Spleen (tissue), 11 donors: Measurements from ENCODE around the gene DPYD. TPM values are rescaled to one million over a fixed set of nuclear protein-coding genes. Genes with fewer than 3 reads are reported as not detected.

Source experiments
- DNase-seq: peaks from one replicate; pipeline ENCODE4 v3.0.0-alpha.2; 2020
- H3K27ac ChIP-seq, 8 donors: fragments of 200-600 bp; sonication (generic) in 7 of 8; 1 replicate in 4 of 8; 2 replicates in 4 of 8; pipeline versions ENCODE4 v1.5.0 to v1.8.0; 2016 to 2021; ENCODE audit warnings: inconsistent platforms in 4 of 8, mild to moderate bottlenecking in 4 of 8, moderate library complexity in 1 of 8
- H3K27me3 ChIP-seq, 7 donors: fragments of 200-600 bp; sonication (generic) in 6 of 7; replicated peaks in 1 of 7; 1 replicate in 4 of 7; 2 replicates in 3 of 7; pipeline versions ENCODE4 v1.5.0 to v1.8.0; 2016 to 2021; ENCODE audit warnings: inconsistent platforms in 3 of 7, mild to moderate bottlenecking in 1 of 7
- H3K36me3 ChIP-seq, 6 donors: fragments of 200-600 bp; sonication (generic) in 5 of 6; 1 replicate in 4 of 6; 2 replicates in 2 of 6; pipeline versions ENCODE4 v1.5.0 to v1.8.0; 2016 to 2021; ENCODE audit warnings: inconsistent platforms in 2 of 6
- H3K4me1 ChIP-seq, 6 donors: fragments of 200-600 bp; sonication (generic) in 5 of 6; 1 replicate in 3 of 6; 2 replicates in 3 of 6; pipeline versions ENCODE4 v1.5.0 to v1.8.0; 2016 to 2021; ENCODE audit warnings: inconsistent platforms in 3 of 6
- H3K4me3 ChIP-seq, 8 donors: fragments of 200-600 bp; sonication (generic) in 7 of 8; 1 replicate in 4 of 8; 2 replicates in 4 of 8; pipeline versions ENCODE4 v1.5.0 to v1.8.0; 2016 to 2021; ENCODE audit warnings: inconsistent platforms in 4 of 8, mild to moderate bottlenecking in 4 of 8, moderate library complexity in 2 of 8
- H3K9me3 ChIP-seq, 8 donors: fragments of 200-600 bp; sonication (generic) in 7 of 8; 1 replicate in 4 of 8; 2 replicates in 4 of 8; pipeline versions ENCODE4 v1.5.0 to v1.8.0; 2016 to 2021; ENCODE audit warnings: inconsistent platforms in 4 of 8
- POLR2A ChIP-seq, 3 donors: fragments of 450-650 bp; IDR thresholded peaks; one replicate each; pipeline ENCODE4 v1.5.1; 2017; ENCODE audit warnings: antibody characterized with exemption in 3 of 3, mild to moderate bottlenecking in 1 of 3
- POLR2AphosphoS5 ChIP-seq, 3 donors: sonication (generic); formaldehyde crosslinking; IDR thresholded peaks; one replicate each; pipeline ENCODE4 v1.5.1; 2017; ENCODE audit warnings: antibody characterized with exemption in 3 of 3
- WGBS, 5 donors: extraction: QIAGEN DNeasy Blood & Tissue Kit in 3 of 5; methylation state at CpG; one replicate each; pipeline versions ENCODE4 v1.1.5 to v1.1.7; 2013 to 2018; 5-methylcytosine and 5-hydroxymethylcytosine counted together
- intact Hi-C: fragments of 100-400 bp; cut with DNase I; formaldehyde crosslinking; loops from one replicate; pipeline ENCODE4 v1.15.0; 2023; ENCODE audit warnings: low total_unique reads
- polyA plus RNA-seq, 3 donors: library from polyadenylated mRNA; stranded (reverse); fragments of 200-250 nt; gene quantifications; one replicate each; pipeline ENCODE4 v1.2.1, GENCODE V29; 2013
- total RNA-seq, 7 donors: library from RNA; depleted of rRNA in 3 of 7; stranded (reverse); fragments of >200 nt in 3 of 7; fragmentation: NEBNext Ultra II Directional in 4 of 7; extraction: Animal tissue kit (Norgen Biotek cat#: 25700) in 4 of 7; gene quantifications; one replicate each; pipeline versions ENCODE4 v1.1.0 to v1.2.1, GENCODE V29; 2016 to 2021
- TF ChIP-seq, protein P1 (sequence below), 11 experiments: fragments of 200-600 bp in 7 of 11; fragments of 450-650 bp in 4 of 11; sonication (generic) in 4 of 11; IDR thresholded peaks in 8 of 11; conservative IDR thresholded peaks in 3 of 11; 1 replicate in 7 of 11; 2 replicates in 4 of 11; pipeline versions ENCODE4 v1.4.0 to v1.8.0; 2016 to 2021; ENCODE audit warnings: antibody characterized with exemption in 11 of 11, inconsistent platforms in 4 of 11, mild to moderate bottlenecking in 1 of 11
- donor health status: healthy with polysubstance abuse.
- donor health status: DM: no; HTN: no; CAD: no; lungs with moderate emphysema.
- donor health status: DM: no; HTN: no; CAD: no.
- donor health status: Bipolar disorder and iron deficiency.
- donor health status: healthy.
- donor health status: DM: no; HTN: no; CAD: no.
- donor health status: DM: yes; HTN: yes; CAD: no.

Gene DPYD
- total and polyA plus RNA-seq, 10 donors: 7.3 to 114 (median 92.3) TPM

DNA sequence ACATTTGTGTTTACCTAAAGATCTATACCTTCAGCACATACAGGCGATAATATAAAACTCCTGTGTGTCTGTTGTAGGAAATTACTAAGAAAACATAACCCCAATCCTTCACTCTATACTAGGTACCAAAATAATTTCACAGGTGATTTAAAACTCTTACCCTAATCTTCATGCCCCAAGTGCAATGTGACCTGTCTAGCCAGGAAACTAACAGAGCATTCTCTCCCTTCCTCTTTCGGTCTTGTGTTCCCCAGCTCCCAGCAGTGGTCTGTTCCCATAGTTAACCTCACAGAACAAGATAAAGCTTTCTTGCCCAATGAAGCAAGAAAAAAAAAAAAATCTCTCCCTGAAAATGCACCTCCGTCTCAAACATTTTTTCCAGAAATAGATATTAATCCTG, 493.5 kb downstream of the DPYD start:
- H3K27me3 ChIP-seq: no peaks in the 10 kb centered on the region
- H3K9me3 ChIP-seq: no peaks in the 10 kb centered on the region
- H3K27ac ChIP-seq: no peak overlapping the region
- no peak overlapping the region for H3K4me3 ChIP-seq
- H3K36me3 ChIP-seq: no peaks in the 10 kb centered on the region
- intact Hi-C loops: no loop called here
- TF ChIP-seq POLR2AphosphoS5 (IDR thresholded peaks at IDR 0.05) (no peak), POLR2A (IDR thresholded peaks at IDR 0.05) (no peak)
- TF ChIP-seq, protein P1, sequence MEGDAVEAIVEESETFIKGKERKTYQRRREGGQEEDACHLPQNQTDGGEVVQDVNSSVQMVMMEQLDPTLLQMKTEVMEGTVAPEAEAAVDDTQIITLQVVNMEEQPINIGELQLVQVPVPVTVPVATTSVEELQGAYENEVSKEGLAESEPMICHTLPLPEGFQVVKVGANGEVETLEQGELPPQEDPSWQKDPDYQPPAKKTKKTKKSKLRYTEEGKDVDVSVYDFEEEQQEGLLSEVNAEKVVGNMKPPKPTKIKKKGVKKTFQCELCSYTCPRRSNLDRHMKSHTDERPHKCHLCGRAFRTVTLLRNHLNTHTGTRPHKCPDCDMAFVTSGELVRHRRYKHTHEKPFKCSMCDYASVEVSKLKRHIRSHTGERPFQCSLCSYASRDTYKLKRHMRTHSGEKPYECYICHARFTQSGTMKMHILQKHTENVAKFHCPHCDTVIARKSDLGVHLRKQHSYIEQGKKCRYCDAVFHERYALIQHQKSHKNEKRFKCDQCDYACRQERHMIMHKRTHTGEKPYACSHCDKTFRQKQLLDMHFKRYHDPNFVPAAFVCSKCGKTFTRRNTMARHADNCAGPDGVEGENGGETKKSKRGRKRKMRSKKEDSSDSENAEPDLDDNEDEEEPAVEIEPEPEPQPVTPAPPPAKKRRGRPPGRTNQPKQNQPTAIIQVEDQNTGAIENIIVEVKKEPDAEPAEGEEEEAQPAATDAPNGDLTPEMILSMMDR (IDR thresholded peaks at IDR 0.05 in 8 of 11, conservative IDR thresholded peaks at IDR 0.05 in 3 of 11): no peak
- no peak for DNase-seq
- H3K4me1 ChIP-seq: no peaks in the 10 kb centered on the region
- WGBS, 5 donors: 84 to 94% (median 90%) methylated on average over 3 of the region's 3 CpGs

- WGBS, 5 donors: 84 to 98% (median 91%) methylated on average over 1 of the region's 1 CpG
- Histone ChIP-seq H3K36me3 (no peaks in the 10 kb centered on the region), H3K27ac (no peak overlapping the region), H3K4me3 (no peak overlapping the region), H3K4me1 (no peaks in the 10 kb centered on the region), H3K27me3 (no peaks in the 10 kb centered on the region), H3K9me3 (no peaks in the 10 kb centered on the region)
- TF ChIP-seq POLR2A (IDR thresholded peaks at IDR 0.05) (no peak), POLR2AphosphoS5 (IDR thresholded peaks at IDR 0.05) (no peak)
- TF ChIP-seq, protein P1 (IDR thresholded peaks at IDR 0.05 in 8 of 11, conservative IDR thresholded peaks at IDR 0.05 in 3 of 11): no peak
- intact Hi-C loops: no loop called here
- no peak for DNase-seq
Observed at GRCh38 chr1:97424209-97424608, 496.6 kb downstream of the DPYD start.

DNA sequence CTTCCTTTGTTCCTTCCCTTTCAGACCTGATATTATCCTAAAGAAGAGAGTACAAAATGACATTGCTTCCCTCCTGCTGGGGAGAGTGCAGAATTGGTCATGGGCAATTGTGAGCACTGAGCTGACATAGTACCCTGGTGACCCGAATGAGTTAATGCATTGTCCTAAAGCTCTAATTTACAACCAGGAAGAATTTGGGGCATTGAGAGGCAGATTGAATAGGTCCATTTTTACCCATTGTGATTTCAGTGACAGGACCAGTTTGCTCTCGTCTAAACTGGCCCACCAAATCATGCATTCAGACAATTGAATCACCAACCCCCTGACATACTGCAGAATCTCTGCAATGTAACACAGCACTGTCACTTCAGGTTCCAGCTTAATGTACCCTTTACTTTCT, 497.4 kb downstream of the DPYD start:
- no peaks in the 10 kb centered on the region for H3K9me3 ChIP-seq
- H3K27me3 ChIP-seq: no peaks in the 10 kb centered on the region
- H3K27ac ChIP-seq: no peak overlapping the region
- WGBS, 5 donors: 83 to 93% (median 88%) methylated on average over 2 of the region's 2 CpGs
- TF ChIP-seq POLR2AphosphoS5 (IDR thresholded peaks at IDR 0.05): no peak
- TF ChIP-seq, protein P1 (IDR thresholded peaks at IDR 0.05 in 8 of 11, conservative IDR thresholded peaks at IDR 0.05 in 3 of 11): no peak
- TF ChIP-seq POLR2A (IDR thresholded peaks at IDR 0.05): no peak
- intact Hi-C loops: no loop called here
- DNase-seq: no peak
- no peak overlapping the region for H3K4me3 ChIP-seq
- no peaks in the 10 kb centered on the region for H3K4me1 ChIP-seq
- no peaks in the 10 kb centered on the region for H3K36me3 ChIP-seq

GRCh38 chr1:97417661-97418060, 503.2 kb downstream of the DPYD start:
- Histone ChIP-seq H3K4me1 (no peaks in the 10 kb centered on the region), H3K36me3 (no peaks in the 10 kb centered on the region), H3K27ac (no peak overlapping the region), H3K27me3 (no peaks in the 10 kb centered on the region), H3K4me3 (no peak overlapping the region), H3K9me3 (no peaks in the 10 kb centered on the region)
- no peak for DNase-seq
- intact Hi-C loops: no loop called here
- TF ChIP-seq POLR2AphosphoS5 (IDR thresholded peaks at IDR 0.05) (no peak), POLR2A (IDR thresholded peaks at IDR 0.05) (no peak)
- TF ChIP-seq, protein P1 (IDR thresholded peaks at IDR 0.05 in 8 of 11, conservative IDR thresholded peaks at IDR 0.05 in 3 of 11): no peak
